Neural progenitor cell (in vitro differentiated cells): Measurements from ENCODE around the gene SSTR3. TPM values are rescaled to one million over a fixed set of nuclear protein-coding genes. Genes with fewer than 3 reads are reported as not detected.

Experiments
- DNase-seq: peaks from one replicate; pipeline ENCODE4 v3.0.0-alpha.2; 2016; ENCODE audit warnings: low spot score
- H2AFZ ChIP-seq: fragments of 200-600 bp; sonication (generic); replicated peaks from 2 replicates; pipeline ENCODE4 v1.6.1; 2016; ENCODE audit warnings: antibody characterized with exemption
- H3F3A ChIP-seq: fragments of 200-600 bp; sonication (generic); 2 replicates; pipeline ENCODE4 v1.6.1; 2016; ENCODE audit warnings: antibody characterized with exemption, low read depth
- H3K27ac ChIP-seq: fragments of 200-600 bp; sonication (generic); 2 replicates; pipeline ENCODE4 v1.5.1; 2016; ENCODE audit warnings: mild to moderate bottlenecking
- H3K27me3 ChIP-seq: fragments of 200-600 bp; sonication (generic); 2 replicates; pipeline ENCODE4 v1.6.1; 2016; ENCODE audit warnings: mild to moderate bottlenecking, moderate library complexity
- H3K36me3 ChIP-seq: fragments of 200-600 bp; sonication (generic); 2 replicates; pipeline ENCODE4 v1.5.1; 2016
- H3K4me1 ChIP-seq: fragments of 200-600 bp; sonication (generic); 2 replicates; pipeline ENCODE4 v1.6.1; 2016; ENCODE audit warnings: mixed run types
- H3K4me2 ChIP-seq: fragments of 200-600 bp; sonication (generic); 2 replicates; pipeline ENCODE4 v1.6.1; 2016
- H3K4me3 ChIP-seq: fragments of 200-600 bp; sonication (generic); 2 replicates; pipeline ENCODE4 v1.5.1; 2016
- H3K79me2 ChIP-seq: fragments of 200-600 bp; sonication (generic); 2 replicates; pipeline ENCODE4 v1.6.1; 2016; ENCODE audit warnings: low read depth
- H3K9ac ChIP-seq: fragments of 200-600 bp; sonication (generic); 2 replicates; pipeline ENCODE4 v1.6.1; 2016
- H3K9me3 ChIP-seq: fragments of 200-600 bp; sonication (generic); 2 replicates; pipeline ENCODE4 v1.5.1; 2016; ENCODE audit warnings: low read depth
- H4K20me1 ChIP-seq: fragments of 200-600 bp; sonication (generic); 2 replicates; pipeline ENCODE4 v1.6.1; 2016; ENCODE audit warnings: low read depth
- H3K27ac Mint-ChIP-seq: 3 replicates; pipeline ENCODE4 v1.8.0; 2021; ENCODE audit warnings: mixed read lengths
- H3K27me3 Mint-ChIP-seq: 2 replicates; pipeline ENCODE4 v1.8.0; 2022; ENCODE audit warnings: low read depth, mild to moderate bottlenecking, inconsistent platforms, moderate library complexity, mixed read lengths; ENCODE audit not compliant: insufficient read depth
- H3K36me3 Mint-ChIP-seq: 3 replicates; pipeline ENCODE4 v1.8.0; 2021; ENCODE audit warnings: mixed read lengths
- H3K4me1 Mint-ChIP-seq: 3 replicates; pipeline ENCODE4 v1.8.0; 2021; ENCODE audit warnings: mixed read lengths
- H3K4me3 Mint-ChIP-seq: 3 replicates; pipeline ENCODE4 v1.8.0; 2021; ENCODE audit warnings: mild to moderate bottlenecking, moderate library complexity, mixed read lengths
- H3K9me3 Mint-ChIP-seq: 3 replicates; pipeline ENCODE4 v1.8.0; 2020; ENCODE audit warnings: mixed read lengths
- EZH2 ChIP-seq: fragments of 200-600 bp; sonication (generic); IDR thresholded peaks from 2 replicates; pipeline ENCODE4 v1.6.1; 2017; ENCODE audit warnings: antibody characterized with exemption, mild to moderate bottlenecking, moderate library complexity
- EZH2phosphoT487 ChIP-seq: fragments of 200-600 bp; sonication (generic); IDR thresholded peaks from 2 replicates; pipeline ENCODE4 v1.6.1; 2017; ENCODE audit warnings: antibody characterized with exemption
- total RNA-seq: library from RNA; depleted of rRNA; stranded (reverse); fragments of >200 nt; gene quantifications from 2 replicates; pipeline ENCODE4 v1.2.3, GENCODE V29; 2015; ENCODE audit warnings: low replicate concordance
- TF ChIP-seq, protein P1 (sequence below): fragments of 200-600 bp; sonication (generic); IDR thresholded peaks from 2 replicates; pipeline ENCODE4 v1.5.1; 2017; ENCODE audit warnings: antibody characterized with exemption, mild to moderate bottlenecking

The SSTR3 gene
- total RNA-seq, 1 donor from 2014 or later, result 0.19 TPM

DNA sequence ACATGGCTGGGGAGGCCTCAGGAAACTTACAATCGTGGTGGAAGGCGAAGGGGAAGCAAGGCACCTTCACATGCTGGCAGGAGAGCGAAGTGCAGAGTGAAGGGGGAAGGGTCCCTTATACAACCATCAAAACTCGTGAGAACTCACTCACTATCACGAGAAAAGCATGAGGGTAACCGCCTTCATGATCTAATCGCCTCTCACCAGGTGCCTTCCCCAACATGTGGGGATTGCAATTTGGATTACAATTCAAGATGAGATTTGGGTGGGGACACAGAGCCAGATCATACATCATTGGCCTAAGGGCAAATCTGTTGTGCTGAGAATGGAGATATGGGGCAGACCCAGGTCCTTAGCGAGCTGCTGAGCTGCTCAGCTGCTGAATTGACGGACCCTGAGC is 37.3 kb downstream of the SSTR3 start:
- TF ChIP-seq, protein P1, sequence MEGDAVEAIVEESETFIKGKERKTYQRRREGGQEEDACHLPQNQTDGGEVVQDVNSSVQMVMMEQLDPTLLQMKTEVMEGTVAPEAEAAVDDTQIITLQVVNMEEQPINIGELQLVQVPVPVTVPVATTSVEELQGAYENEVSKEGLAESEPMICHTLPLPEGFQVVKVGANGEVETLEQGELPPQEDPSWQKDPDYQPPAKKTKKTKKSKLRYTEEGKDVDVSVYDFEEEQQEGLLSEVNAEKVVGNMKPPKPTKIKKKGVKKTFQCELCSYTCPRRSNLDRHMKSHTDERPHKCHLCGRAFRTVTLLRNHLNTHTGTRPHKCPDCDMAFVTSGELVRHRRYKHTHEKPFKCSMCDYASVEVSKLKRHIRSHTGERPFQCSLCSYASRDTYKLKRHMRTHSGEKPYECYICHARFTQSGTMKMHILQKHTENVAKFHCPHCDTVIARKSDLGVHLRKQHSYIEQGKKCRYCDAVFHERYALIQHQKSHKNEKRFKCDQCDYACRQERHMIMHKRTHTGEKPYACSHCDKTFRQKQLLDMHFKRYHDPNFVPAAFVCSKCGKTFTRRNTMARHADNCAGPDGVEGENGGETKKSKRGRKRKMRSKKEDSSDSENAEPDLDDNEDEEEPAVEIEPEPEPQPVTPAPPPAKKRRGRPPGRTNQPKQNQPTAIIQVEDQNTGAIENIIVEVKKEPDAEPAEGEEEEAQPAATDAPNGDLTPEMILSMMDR, result no peak
- no peak for TF ChIP-seq EZH2
- no peak for TF ChIP-seq EZH2phosphoT487
- Histone ChIP-seq H3K79me2 (no peaks in the 10 kb centered on the region), H3K9ac (no peak overlapping the region), H2AFZ (no peak overlapping the region), H3K4me3 (no peak overlapping the region), H3K36me3 (no peaks in the 10 kb centered on the region), H3K27ac (no peak overlapping the region), H3K27me3 (no peaks in the 10 kb centered on the region), H3K4me1 (peaks cover 17% of the 10 kb centered on the region), H3K9me3 (no peaks in the 10 kb centered on the region), H3F3A (peaks cover 14% of the 10 kb centered on the region), H4K20me1 (no peaks in the 10 kb centered on the region), H3K4me2 (no peak overlapping the region)
- H3K4me1 Mint-ChIP-seq, result peaks cover 37% of the 10 kb centered on the region
- no peak overlapping the region for H3K27ac Mint-ChIP-seq
- H3K4me3 Mint-ChIP-seq, result no peak overlapping the region
- peaks cover 4% of the 10 kb centered on the region for H3K27me3 Mint-ChIP-seq
- no peaks in the 10 kb centered on the region for H3K9me3 Mint-ChIP-seq
- DNase-seq, result no peak
- no peaks in the 10 kb centered on the region for H3K36me3 Mint-ChIP-seq

DNA sequence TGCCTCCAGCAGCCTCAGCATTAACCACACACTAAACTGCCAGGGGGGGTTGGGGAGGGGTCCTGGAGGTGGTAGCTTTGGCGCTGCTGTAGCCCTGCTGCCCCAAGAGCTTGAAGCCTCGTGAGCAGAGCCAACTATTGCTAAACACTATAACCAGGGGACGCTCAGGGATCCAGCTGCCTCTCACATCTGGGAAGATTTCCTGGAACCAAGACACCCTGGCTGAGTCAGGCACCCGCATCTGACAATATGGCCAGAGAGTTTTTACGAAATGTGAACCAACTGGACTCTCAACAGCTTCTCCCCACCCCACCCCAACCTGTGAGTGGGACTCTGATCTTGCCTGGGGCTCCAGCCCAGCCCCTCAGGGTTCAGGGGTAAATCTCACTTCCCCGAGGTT is 38.6 kb downstream of the SSTR3 start:
- Histone ChIP-seq H3K27me3 (no peaks in the 10 kb centered on the region), H3K4me2 (no peak overlapping the region), H3K9me3 (no peaks in the 10 kb centered on the region), H3K9ac (no peak overlapping the region), H3K36me3 (no peaks in the 10 kb centered on the region), H3K79me2 (no peaks in the 10 kb centered on the region), H3F3A (peaks cover 10% of the 10 kb centered on the region), H4K20me1 (no peaks in the 10 kb centered on the region), H3K4me1 (peaks cover 12% of the 10 kb centered on the region), H2AFZ (no peak overlapping the region), H3K27ac (no peak overlapping the region), H3K4me3 (no peak overlapping the region)
- Mint-ChIP-seq H3K27ac (no peak overlapping the region), H3K4me3 (no peak overlapping the region), H3K4me1 (peaks cover 26% of the 10 kb centered on the region), H3K27me3 (peaks cover 6% of the 10 kb centered on the region), H3K9me3 (peaks cover 4% of the 10 kb centered on the region), H3K36me3 (no peaks in the 10 kb centered on the region)
- DNase-seq, result no peak
- TF ChIP-seq EZH2phosphoT487 (no peak), EZH2 (no peak)
- TF ChIP-seq, protein P1, result no peak

DNA sequence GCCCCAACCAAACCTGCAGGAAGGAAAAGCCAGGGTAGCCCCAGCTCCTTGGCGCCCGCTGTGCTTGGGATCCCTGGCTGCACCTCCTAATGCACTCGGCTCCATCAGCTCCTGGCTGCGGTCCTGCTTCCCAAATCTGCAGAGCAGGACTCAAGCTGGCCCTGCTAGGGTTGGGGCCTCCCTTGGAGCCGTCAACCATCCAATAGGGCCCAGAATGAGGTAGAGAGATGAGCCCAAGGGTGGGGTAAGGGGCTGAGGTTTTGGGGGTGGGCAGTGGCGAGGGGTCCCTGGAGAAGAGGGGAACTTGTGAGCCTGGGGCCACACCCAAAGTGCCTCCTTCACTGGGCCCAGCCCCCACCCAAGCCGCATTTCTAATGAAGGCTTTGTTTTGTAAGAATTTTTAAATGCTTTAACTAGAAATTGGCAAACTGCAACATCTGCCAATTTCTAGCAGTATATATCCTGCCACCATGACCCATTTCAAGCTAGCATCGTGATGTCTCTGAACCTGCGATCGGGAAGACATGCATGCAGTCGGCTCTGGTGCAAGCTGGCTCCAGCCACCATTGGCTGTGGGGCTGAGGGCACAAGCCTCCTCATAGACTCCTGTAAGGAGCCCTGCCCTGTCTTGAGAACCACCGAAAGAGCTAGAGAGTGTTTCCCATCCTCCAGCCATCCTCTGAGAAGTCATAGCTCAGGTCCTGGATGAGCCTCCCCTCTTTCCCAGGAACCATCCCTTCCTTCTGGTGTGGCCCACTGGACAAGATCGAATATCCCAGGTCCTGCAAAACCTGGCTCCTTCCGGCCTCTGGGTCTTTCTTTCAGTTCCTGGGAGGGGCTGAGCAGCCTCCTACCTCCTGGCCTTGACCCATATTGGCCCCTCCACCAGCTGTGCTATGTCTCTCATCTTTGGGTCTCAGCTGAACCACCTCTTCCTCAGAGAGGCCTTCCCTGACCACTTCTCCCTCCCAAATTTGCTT is 39.7 kb downstream of the SSTR3 start:
- Mint-ChIP-seq H3K36me3 (no peaks in the 10 kb centered on the region), H3K4me3 (no peak overlapping the region), H3K4me1 (peaks cover 20% of the 10 kb centered on the region), H3K27me3 (peaks cover 12% of the 10 kb centered on the region), H3K9me3 (peaks cover 4% of the 10 kb centered on the region), H3K27ac (no peak overlapping the region)
- Histone ChIP-seq H3K27ac (no peak overlapping the region), H3K4me1 (peaks cover under 1% of the 10 kb centered on the region), H3K36me3 (no peaks in the 10 kb centered on the region), H3K9me3 (no peaks in the 10 kb centered on the region), H4K20me1 (no peaks in the 10 kb centered on the region), H3K4me2 (no peak overlapping the region), H2AFZ (no peak overlapping the region), H3K9ac (no peak overlapping the region), H3K4me3 (no peak overlapping the region), H3K27me3 (no peaks in the 10 kb centered on the region), H3K79me2 (no peaks in the 10 kb centered on the region), H3F3A (no peaks in the 10 kb centered on the region)
- DNase-seq, result no peak
- TF ChIP-seq EZH2phosphoT487 (no peak), EZH2 (no peak)
- TF ChIP-seq, protein P1, result no peak
